HG03469 (cell line): ENCODE measurements around the gene VTI1B.
A peak's percentile ranks its signal among the peaks of the same experiment; 100 is the strongest.
"Not testable (repeated sequence)": the region's sequence is repeated elsewhere in the genome, so short reads cannot be mapped to it uniquely, and the experiment has no call there.

Experiments
- ATAC-seq: cut with Tn5 transposase; IDR thresholded peaks from one replicate; pipeline ENCODE4 v1.9.1; 2021; ENCODE audit warnings: mild to moderate bottlenecking, moderate library complexity, moderate number of reproducible peaks; ENCODE audit not compliant: unreplicated experiment

Gene VTI1B

GRCh38 chr14:67633451-67634147, 40.8 kb downstream of the VTI1B start:
- no peak for ATAC-seq

- no peak for ATAC-seq
These were observed 43.5 kb downstream of the VTI1B start for GRCh38 chr14:67630938-67631337.

- no peak for ATAC-seq
These were observed 44.2 kb downstream of the VTI1B start for GRCh38 chr14:67630186-67630585.

GRCh38 chr14:67627519-67627918, 46.9 kb downstream of the VTI1B start:
- ATAC-seq = no peak

GRCh38 chr14:67626131-67626530, 48.3 kb downstream of the VTI1B start:
- not testable (repeated sequence) for ATAC-seq

GRCh38 chr14:67623114-67623513, 51.3 kb downstream of the VTI1B start:
- ATAC-seq = no peak

GRCh38 chr14:67622675-67623074, 51.8 kb downstream of the VTI1B start:
- no peak for ATAC-seq

- no peak for ATAC-seq
These were observed 54.1 kb downstream of the VTI1B start for GRCh38 chr14:67620217-67620785.

GRCh38 chr14:67619446-67620216, 54.8 kb downstream of the VTI1B start, which contains the start of gene ARG2:
TSS of gene ARG2 (plus strand) at chr14:67619920. CDS start at chr14:67619978, 58 bp downstream.
- ATAC-seq = peak; percentile 67

- ATAC-seq = no peak
These were observed 55.8 kb downstream of the VTI1B start for GRCh38 chr14:67618617-67619063.

- ATAC-seq = no peak
These were observed 63.9 kb downstream of the VTI1B start for GRCh38 chr14:67610491-67610890.

GRCh38 chr14:67609642-67610310, 64.7 kb downstream of the VTI1B start:
- no peak for ATAC-seq

- no peak for ATAC-seq
These were observed 66.8 kb downstream of the VTI1B start for GRCh38 chr14:67607646-67608045.

- peak; percentile 67 for ATAC-seq
These were observed 71.4 kb downstream of the VTI1B start for GRCh38 chr14:67602995-67603545.

GRCh38 chr14:67602076-67602475, 72.4 kb downstream of the VTI1B start:
- ATAC-seq = no peak

GRCh38 chr14:67600562-67600974, 73.9 kb downstream of the VTI1B start:
- ATAC-seq = not testable (repeated sequence)

- ATAC-seq = peak; percentile 80
These were observed 74.5 kb downstream of the VTI1B start, which contains the start of gene PIGH for GRCh38 chr14:67599698-67600561. TSS of gene PIGH (minus strand) at chr14:67600268. CDS start at chr14:67600203, 65 bp downstream.
